SK-N-SH (cell line): Measurements from ENCODE around the gene DGKZ. TPM values are rescaled to one million over a fixed set of nuclear protein-coding genes. Genes with fewer than 3 reads are reported as not detected.

Experiments
- CTCF ChIA-PET: fragments of 300-600, 350-600 bp; formaldehyde crosslinking; extraction: SDS; loops from one replicate; lab custom pipeline; 2021; lab: Yijun Ruan, JAX
- POLR2A ChIA-PET: fragments of 350-600 bp; sonication (Branson Sonifier 250); formaldehyde crosslinking; extraction: SDS; loops from one replicate; lab custom pipeline; 2020; ENCODE audit warnings: antibody characterized with exemption, inconsistent platforms; lab: Yijun Ruan, JAX
- DNase-seq: peaks from one replicate; pipeline ENCODE4 v3.0.0; 2012
- H2AFZ ChIP-seq: fragments of 200-600 bp; sonication (generic); 2 replicates; pipeline ENCODE4 v1.8.1; 2016; ENCODE audit warnings: antibody characterized with exemption, mild to moderate bottlenecking, low read depth
- H3F3A ChIP-seq: fragments of 200-600 bp; sonication (generic); replicated peaks from 2 replicates; pipeline ENCODE3; 2016; ENCODE audit warnings: antibody characterized with exemption, mild to moderate bottlenecking; ENCODE audit not compliant: insufficient read depth
- H3K27ac ChIP-seq, 2 experiments: fragments of 200-500 bp in 1 of 2; fragments of 200-600 bp in 1 of 2; sonication (Bioruptor generic) in 1 of 2; sonication (generic), shearing (Covaris generic) in 1 of 2; 2 replicates each; pipeline versions ENCODE4 v1.5.1 to v1.6.1; 2014 to 2016; ENCODE audit warnings: low read depth in 2 of 2, inconsistent platforms in 1 of 2, low read length in 1 of 2, mild to moderate bottlenecking in 1 of 2, mixed read lengths in 1 of 2
- H3K27me3 ChIP-seq: fragments of 200-600 bp; sonication (generic), shearing (Covaris generic); 2 replicates; pipeline ENCODE4 v1.6.1; 2016; ENCODE audit warnings: mixed run types; ENCODE audit not compliant: insufficient read depth
- H3K36me3 ChIP-seq, 2 experiments: fragments of 200-500 bp in 1 of 2; fragments of 200-600 bp in 1 of 2; sonication (Bioruptor generic) in 1 of 2; sonication (generic) in 1 of 2; replicated peaks in 1 of 2; 2 replicates each; pipeline versions ENCODE3 to v1.5.1; 2014 to 2016; ENCODE audit warnings: low read length in 1 of 2, mild to moderate bottlenecking in 1 of 2; ENCODE audit not compliant: insufficient read depth in 2 of 2, control insufficient read depth in 1 of 2
- H3K4me1 ChIP-seq, 2 experiments: fragments of 200-500 bp in 1 of 2; fragments of 200-600 bp in 1 of 2; sonication (Bioruptor generic) in 1 of 2; sonication (generic), shearing (Covaris generic) in 1 of 2; 2 replicates each; pipeline versions ENCODE4 v1.5.1 to v1.6.1; 2014 to 2016; ENCODE audit warnings: low read depth in 1 of 2, low read length in 1 of 2, mixed run types in 1 of 2; ENCODE audit not compliant: insufficient read depth in 2 of 2, control insufficient read depth in 1 of 2
- H3K4me2 ChIP-seq: fragments of 200-600 bp; sonication (generic), shearing (Covaris generic); 2 replicates; pipeline ENCODE4 v1.6.1; 2017; ENCODE audit warnings: mixed run types
- H3K4me3 ChIP-seq, 2 experiments: fragments of 200-500 bp in 1 of 2; fragments of 200-600 bp in 1 of 2; sonication (Bioruptor generic) in 1 of 2; sonication (generic), shearing (Covaris generic) in 1 of 2; 2 replicates each; pipeline versions ENCODE4 v1.5.1 to v1.8.1; 2014 to 2016; ENCODE audit warnings: low read depth in 2 of 2, inconsistent platforms in 1 of 2, low read length in 1 of 2, mild to moderate bottlenecking in 1 of 2, mixed read lengths in 1 of 2, moderate library complexity in 1 of 2
- H3K79me2 ChIP-seq: fragments of 200-600 bp; sonication (generic); 2 replicates; pipeline ENCODE4 v1.8.1; 2017; ENCODE audit warnings: mild to moderate bottlenecking; ENCODE audit not compliant: insufficient read depth
- H3K9ac ChIP-seq: fragments of 200-600 bp; sonication (generic); 2 replicates; pipeline ENCODE4 v1.6.1; 2017; ENCODE audit warnings: mixed run types
- H3K9me2 ChIP-seq: fragments of 200-600 bp; sonication (generic); 2 replicates; pipeline ENCODE4 v1.6.1; 2017; ENCODE audit warnings: mixed run types
- H3K9me3 ChIP-seq: fragments of 200-600 bp; sonication (generic); 2 replicates; pipeline ENCODE4 v1.6.1; 2017; ENCODE audit warnings: mixed run types, mild to moderate bottlenecking, moderate library complexity
- H4K20me1 ChIP-seq: fragments of 200-600 bp; sonication (generic); 2 replicates; pipeline ENCODE4 v1.6.1; 2017; ENCODE audit warnings: mild to moderate bottlenecking, mixed run types; ENCODE audit not compliant: insufficient read depth
- ELF1 ChIP-seq: IDR thresholded peaks from 2 replicates; pipeline ENCODE4 v1.4.0; 2012
- EP300 ChIP-seq, 2 experiments: IDR thresholded peaks; 2 replicates each; pipeline versions ENCODE4 v1.4.0 to v1.6.1; 2012; ENCODE audit warnings: borderline replicate concordance in 1 of 2, low read depth in 1 of 2, low read length in 1 of 2
- EZH2phosphoT487 ChIP-seq: fragments of 200-600 bp; sonication (generic); IDR thresholded peaks from 2 replicates; pipeline ENCODE4 v1.6.1; 2017; ENCODE audit warnings: low read depth, mixed run types, mild to moderate bottlenecking, antibody characterized with exemption, moderate library complexity, borderline replicate concordance
- FOXM1 ChIP-seq: IDR thresholded peaks from 2 replicates; pipeline ENCODE4 v1.4.0; 2012; ENCODE audit warnings: low read depth, mild to moderate bottlenecking
- GABPA ChIP-seq: IDR thresholded peaks from 2 replicates; pipeline ENCODE4 v1.4.0; 2012; ENCODE audit warnings: low read depth, mild to moderate bottlenecking
- GATA2 ChIP-seq: sonication (generic); formaldehyde crosslinking; IDR thresholded peaks from 2 replicates; pipeline ENCODE4 v1.5.0; 2020; ENCODE audit warnings: mild to moderate bottlenecking, missing genetic modification reagents
- IRF3 ChIP-seq: fragments of 150-350 bp; IDR thresholded peaks from 2 replicates; pipeline ENCODE4 v1.6.1; 2016; ENCODE audit warnings: mild to moderate bottlenecking, low read depth, low read length
- MAX ChIP-seq: IDR thresholded peaks from 2 replicates; pipeline ENCODE4 v1.4.0; 2012; ENCODE audit warnings: low read depth
- NFIC ChIP-seq: IDR thresholded peaks from 2 replicates; pipeline ENCODE4 v1.4.0; 2012; ENCODE audit warnings: borderline replicate concordance
- NRF1 ChIP-seq: IDR thresholded peaks from 2 replicates; pipeline ENCODE4 v1.6.1; 2012; ENCODE audit warnings: low read depth, mild to moderate bottlenecking, low read length
- RAD21 ChIP-seq: IDR thresholded peaks from 2 replicates; pipeline ENCODE4 v1.6.1; 2012; ENCODE audit warnings: mild to moderate bottlenecking, low read length
- RCOR1 ChIP-seq: fragments of 150-350 bp; IDR thresholded peaks from 2 replicates; pipeline ENCODE4 v1.6.1; 2017; ENCODE audit warnings: antibody characterized with exemption, low read length
- RFX5 ChIP-seq: IDR thresholded peaks from 2 replicates; pipeline ENCODE4 v1.6.1; 2012; ENCODE audit warnings: mild to moderate bottlenecking, improper control_type of control experiment, low read length
- TAF1 ChIP-seq: IDR thresholded peaks from 2 replicates; pipeline ENCODE4 v1.6.1; 2012; ENCODE audit warnings: low read depth, mild to moderate bottlenecking, low read length, moderate library complexity, borderline replicate concordance
- TEAD4 ChIP-seq: IDR thresholded peaks from 2 replicates; pipeline ENCODE4 v1.4.0; 2012; ENCODE audit warnings: mild to moderate bottlenecking, borderline replicate concordance; ENCODE audit not compliant: insufficient read depth
- USF2 ChIP-seq: fragments of 150-350 bp; IDR thresholded peaks from 2 replicates; pipeline ENCODE4 v1.6.1; 2017; ENCODE audit warnings: antibody characterized with exemption, low read length, low read depth, borderline replicate concordance
- YY1 ChIP-seq: IDR thresholded peaks from 2 replicates; pipeline ENCODE4 v1.4.0; 2012; ENCODE audit warnings: low read depth, mild to moderate bottlenecking
- ZBTB33 ChIP-seq: IDR thresholded peaks from 2 replicates; pipeline ENCODE4 v1.4.0; 2012; ENCODE audit warnings: low read depth, borderline replicate concordance
- WGBS: methylation state at CpG from one replicate; pipeline ENCODE4 v1.1.6; 2017; ENCODE audit warnings: low lambda C conversion rate; 5-methylcytosine and 5-hydroxymethylcytosine counted together
- polyA plus RNA-seq, 3 experiments: library from polyadenylated mRNA; depleted of rRNA; stranded (reverse); fragments of >200 nt; gene quantifications; 2 replicates each; pipeline ENCODE4 v1.2.3, GENCODE V29; 2012
- TF ChIP-seq, protein P1 (sequence below): IDR thresholded peaks from 2 replicates; pipeline ENCODE4 v1.4.0; 2012; ENCODE audit warnings: low read depth, borderline replicate concordance
- TF ChIP-seq, protein P2 (sequence below): IDR thresholded peaks from 2 replicates; pipeline ENCODE4; 2012

The DGKZ gene
- polyA plus RNA-seq, 1 of the 3 experiments (the other 2 are of a cell fraction) = 33.2 TPM

- Histone ChIP-seq H3K9me2 (no peaks in the 10 kb centered on the region), H3K9me3 (no peaks in the 10 kb centered on the region), H3K27me3 (no peaks in the 10 kb centered on the region)
- POLR2A ChIA-PET = no interaction called here
- TF ChIP-seq FOXM1 (no peak), YY1 (no peak), IRF3 (no peak), GATA2 (CRISPR knock-in tag) (no peak), RAD21 (no peak), ELF1 (no peak), NRF1 (no peak), NFIC (no peak), ZBTB33 (no peak), RFX5 (no peak), TAF1 (no peak), MAX (no peak), EZH2phosphoT487 (no peak), GABPA (no peak), TEAD4 (no peak), EP300 (IDR thresholded peaks at IDR 0.05; ENCODE audit: borderline replicate concordance in 1 of 2, low read depth in 1 of 2, low read length in 1 of 2) (no peak), USF2 (no peak), RCOR1 (no peak)
- TF ChIP-seq, protein P1, sequence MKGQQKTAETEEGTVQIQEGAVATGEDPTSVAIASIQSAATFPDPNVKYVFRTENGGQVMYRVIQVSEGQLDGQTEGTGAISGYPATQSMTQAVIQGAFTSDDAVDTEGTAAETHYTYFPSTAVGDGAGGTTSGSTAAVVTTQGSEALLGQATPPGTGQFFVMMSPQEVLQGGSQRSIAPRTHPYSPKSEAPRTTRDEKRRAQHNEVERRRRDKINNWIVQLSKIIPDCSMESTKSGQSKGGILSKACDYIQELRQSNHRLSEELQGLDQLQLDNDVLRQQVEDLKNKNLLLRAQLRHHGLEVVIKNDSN = no peak
- TF ChIP-seq, protein P2, sequence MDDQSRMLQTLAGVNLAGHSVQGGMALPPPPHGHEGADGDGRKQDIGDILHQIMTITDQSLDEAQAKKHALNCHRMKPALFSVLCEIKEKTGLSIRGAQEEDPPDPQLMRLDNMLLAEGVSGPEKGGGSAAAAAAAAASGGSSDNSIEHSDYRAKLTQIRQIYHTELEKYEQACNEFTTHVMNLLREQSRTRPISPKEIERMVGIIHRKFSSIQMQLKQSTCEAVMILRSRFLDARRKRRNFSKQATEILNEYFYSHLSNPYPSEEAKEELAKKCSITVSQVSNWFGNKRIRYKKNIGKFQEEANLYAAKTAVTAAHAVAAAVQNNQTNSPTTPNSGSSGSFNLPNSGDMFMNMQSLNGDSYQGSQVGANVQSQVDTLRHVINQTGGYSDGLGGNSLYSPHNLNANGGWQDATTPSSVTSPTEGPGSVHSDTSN = no peak
- TF ChIP-seq, all 33 proteins: peak for 0
- peaks cover 13 to 14% of the 10 kb centered on the region in 2 experiments; a peak in 3 of 4 replicates for H3K4me1 ChIP-seq
- DNase-seq = no peak
- H3F3A ChIP-seq = no peaks in the 10 kb centered on the region
- no peak overlapping the region for H3K9ac ChIP-seq
- WGBS = 94% methylated on average over 6 of the region's 7 CpGs
- peaks cover 10% of the 10 kb centered on the region; the same call in 1 of the 2 replicates for H4K20me1 ChIP-seq
- H3K4me3 ChIP-seq = no peak overlapping the region
- no peak overlapping the region for H2AFZ ChIP-seq
- H3K79me2 ChIP-seq = peaks cover 85% of the 10 kb centered on the region
- H3K27ac ChIP-seq = no peak overlapping the region
- H3K4me2 ChIP-seq = no peak overlapping the region
- H3K36me3 ChIP-seq = peaks cover 2 to 3% of the 10 kb centered on the region in 2 experiments
- CTCF ChIA-PET = interaction anchor here (0.9 to 18.0 kb wide), 5 partner anchors 7 to 41 kb away, joined by 3 to 423 read pairs (median 3); partner anchors contain the start of gene DGKZ
Measured at GRCh38 chr11:46356924-46357482, 9.7 kb downstream of the DGKZ start.
